Measurements from ENCODE around the gene PLA2G2E. TPM values are rescaled to one million over a fixed set of nuclear protein-coding genes. Genes with fewer than 3 reads are reported as not detected.
"Not testable (repeated sequence)": the region's sequence is repeated elsewhere in the genome, so short reads cannot be mapped to it uniquely, and the experiment has no call there.

The PLA2G2E gene
- total RNA-seq, 1 donor from 2014 or later, result not detected

GRCh38 chr1:19884312-19884711 lies 39.1 kb downstream of the PLA2G2E start:
- Histone ChIP-seq H3K27ac (ENCODE audit: low read depth, low read length) (no peak overlapping the region), H3K4me3 (ENCODE audit: insufficient read depth, low read depth, low read length) (no peak overlapping the region), H3K27me3 (ENCODE audit: insufficient read depth, low read length) (no peaks in the 10 kb centered on the region), H3K4me2 (ENCODE audit: low read length) (peak overlapping the region; percentile 92), H3K9ac (ENCODE audit: low read length) (no peak overlapping the region), H3K36me3 (ENCODE audit: insufficient read depth, low read length) (no peaks in the 10 kb centered on the region), H4K20me1 (ENCODE audit: insufficient read depth, low read length) (peaks cover 58% of the 10 kb centered on the region), H3K9me3 (ENCODE audit: insufficient read depth, low read depth, low read length) (no peaks in the 10 kb centered on the region), H2AFZ (ENCODE audit: low read depth, low read length) (no peak overlapping the region), H3K4me1 (ENCODE audit: insufficient read depth, low read length) (peaks cover 19% of the 10 kb centered on the region), H3K79me2 (ENCODE audit: insufficient read depth, low read length) (peaks cover 67% of the 10 kb centered on the region)
- Mint-ChIP-seq H3K36me3 (ENCODE audit: low read depth, unreplicated experiment) (peaks cover 5% of the 10 kb centered on the region), H3K9me3 (ENCODE audit: unreplicated experiment) (peaks cover 2% of the 10 kb centered on the region), H3K27ac (ENCODE audit: unreplicated experiment) (no peak overlapping the region), H3K4me3 (ENCODE audit: unreplicated experiment) (peak overlapping the region; percentile 92), H3K4me1 (ENCODE audit: low read depth, unreplicated experiment) (peaks cover 16% of the 10 kb centered on the region), H3K27me3 (ENCODE audit: low read depth, unreplicated experiment) (no peaks in the 10 kb centered on the region)
- no peak for FAIRE-seq
- no peak for DNase-seq (ENCODE audit: low read depth)
- TF ChIP-seq CTCF (IDR thresholded peaks at IDR 0.05; ENCODE audit: insufficient read depth, low read depth, low read length) (no peak), EZH2 (IDR thresholded peaks at IDR 0.05; ENCODE audit: insufficient read depth, low read length) (no peak)

GRCh38 chr1:19882111-19883071 lies 41.0 kb downstream of the PLA2G2E start, which contains the start of gene OTUD3:
Gene OTUD3 (plus strand): TSS chr1:19882395. CDS start chr1:19882514, 119 bp downstream.
- Histone ChIP-seq H3K4me3 (ENCODE audit: insufficient read depth, low read depth, low read length) (peak within 1 kb of the TSS; percentile 93), H3K9ac (ENCODE audit: low read length) (peak within 1 kb of the TSS; percentile 87), H4K20me1 (ENCODE audit: insufficient read depth, low read length) (peaks cover 41% of the 10 kb centered on the region), H3K4me1 (ENCODE audit: insufficient read depth, low read length) (peaks cover 19% of the 10 kb centered on the region), H3K27me3 (ENCODE audit: insufficient read depth, low read length) (peaks cover 4% of the 10 kb centered on the region), H3K27ac (ENCODE audit: low read depth, low read length) (peak within 1 kb of the TSS; percentile 85), H3K9me3 (ENCODE audit: insufficient read depth, low read depth, low read length) (no peaks in the 10 kb centered on the region), H3K4me2 (ENCODE audit: low read length) (peak within 1 kb of the TSS; percentile 92), H3K36me3 (ENCODE audit: insufficient read depth, low read length) (no peaks in the 10 kb centered on the region), H3K79me2 (ENCODE audit: insufficient read depth, low read length) (peaks cover 48% of the 10 kb centered on the region), H2AFZ (ENCODE audit: low read depth, low read length) (peak within 1 kb of the TSS; percentile 82)
- H3K27ac Mint-ChIP-seq (ENCODE audit: unreplicated experiment), result peak within 1 kb of the TSS; percentile 81
- peaks cover 2% of the 10 kb centered on the region for H3K9me3 Mint-ChIP-seq (ENCODE audit: unreplicated experiment)
- H3K4me3 Mint-ChIP-seq (ENCODE audit: unreplicated experiment), result peak within 1 kb of the TSS; percentile 92
- H3K36me3 Mint-ChIP-seq (ENCODE audit: low read depth, unreplicated experiment), result peaks cover 5% of the 10 kb centered on the region
- peaks cover 3% of the 10 kb centered on the region for H3K27me3 Mint-ChIP-seq (ENCODE audit: low read depth, unreplicated experiment)
- peak; percentile 86 for TF ChIP-seq CTCF (IDR thresholded peaks at IDR 0.05; ENCODE audit: insufficient read depth, low read depth, low read length)
- no peak for TF ChIP-seq EZH2 (IDR thresholded peaks at IDR 0.05; ENCODE audit: insufficient read depth, low read length)
- H3K4me1 Mint-ChIP-seq (ENCODE audit: low read depth, unreplicated experiment), result peaks cover 13% of the 10 kb centered on the region
- DNase-seq (ENCODE audit: low read depth), result peak; percentile 86
- FAIRE-seq, result no peak

GRCh38 chr1:19880841-19881240 lies 42.6 kb downstream of the PLA2G2E start:
- H2AFZ ChIP-seq (ENCODE audit: low read depth, low read length); H3K9me3 ChIP-seq (ENCODE audit: insufficient read depth, low read depth, low read length); H3K27me3 ChIP-seq (ENCODE audit: insufficient read depth, low read length); H3K36me3 Mint-ChIP-seq (ENCODE audit: low read depth, unreplicated experiment); H3K4me3 ChIP-seq (ENCODE audit: insufficient read depth, low read depth, low read length); DNase-seq (ENCODE audit: low read depth); FAIRE-seq; H3K4me2 ChIP-seq (ENCODE audit: low read length); H3K4me3 Mint-ChIP-seq (ENCODE audit: unreplicated experiment); H3K36me3 ChIP-seq (ENCODE audit: insufficient read depth, low read length); H3K9me3 Mint-ChIP-seq (ENCODE audit: unreplicated experiment); H3K9ac ChIP-seq (ENCODE audit: low read length); H3K27me3 Mint-ChIP-seq (ENCODE audit: low read depth, unreplicated experiment); H3K27ac Mint-ChIP-seq (ENCODE audit: unreplicated experiment); H3K27ac ChIP-seq (ENCODE audit: low read depth, low read length): not testable (repeated sequence)
- Histone ChIP-seq H3K4me1 (ENCODE audit: insufficient read depth, low read length) (peaks cover 19% of the 10 kb centered on the region), H3K79me2 (ENCODE audit: insufficient read depth, low read length) (peaks cover 34% of the 10 kb centered on the region), H4K20me1 (ENCODE audit: insufficient read depth, low read length) (peaks cover 32% of the 10 kb centered on the region)
- H3K4me1 Mint-ChIP-seq (ENCODE audit: low read depth, unreplicated experiment), result peaks cover 13% of the 10 kb centered on the region
